ENCODE data around the gene ZNF555.

ZNF555 gene

DNA sequence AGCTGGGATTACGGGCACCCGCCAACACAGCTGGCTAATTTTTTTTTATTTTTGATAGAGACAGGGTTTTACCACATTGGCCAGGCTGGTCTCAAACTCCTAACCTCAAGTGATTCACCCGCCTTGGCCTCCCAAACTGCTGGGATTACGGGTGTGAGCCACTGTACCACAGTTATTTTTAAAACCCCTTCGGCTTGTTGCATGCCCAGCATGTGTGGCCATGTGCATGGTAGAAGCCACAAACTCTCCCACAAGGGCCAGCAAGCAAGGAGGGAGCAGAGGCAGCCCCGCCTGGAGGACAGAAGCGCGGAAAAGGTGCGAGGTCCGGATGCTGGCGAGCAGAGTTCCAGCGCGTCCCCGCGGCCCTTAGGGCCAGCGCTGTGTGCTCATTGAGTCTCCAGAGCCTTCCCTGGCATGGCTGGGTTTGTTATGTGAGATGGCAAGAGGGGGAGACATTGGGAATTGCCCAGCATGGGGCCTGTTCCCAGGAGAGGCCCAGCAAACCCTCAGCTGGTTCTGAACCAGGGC, 43.1 kb upstream of the ZNF555 start:
- no peak overlapping the region for H4K8ac ChIP-seq (ENCODE audit: low read length)
- no peak overlapping the region for H3K18ac ChIP-seq (ENCODE audit: low read depth in 1 of 2, low read length in 2 of 2)
- no peak overlapping the region for H3K4me3 ChIP-seq (ENCODE audit: insufficient read depth in 1 of 2, low read depth in 1 of 2, low read length in 2 of 2)
- H2AFZ ChIP-seq (ENCODE audit: low read depth, low read length): no peak overlapping the region
- H3K27ac ChIP-seq (ENCODE audit: low read length, poor library complexity, severe bottlenecking): no peak overlapping the region
- H2AK5ac ChIP-seq (ENCODE audit: low read length, severe bottlenecking): no peak overlapping the region
- H3K27me3 ChIP-seq (ENCODE audit: control insufficient read depth in 1 of 2, insufficient read depth in 1 of 2, low read length in 2 of 2): no peaks in the 10 kb centered on the region
- no peak overlapping the region for H2BK120ac ChIP-seq (ENCODE audit: low read depth, low read length)
- no peak overlapping the region for H2BK5ac ChIP-seq (ENCODE audit: low read depth, low read length, poor library complexity, severe bottlenecking)
- peaks cover 61% of the 10 kb centered on the region for H3K79me1 ChIP-seq (replicated peaks; ENCODE audit: low read length, poor library complexity, severe bottlenecking)
- no peak for DNase-seq
- H2BK12ac ChIP-seq (ENCODE audit: low read length in 2 of 2): no peak overlapping the region
- no peaks in the 10 kb centered on the region for H3K4me1 ChIP-seq (ENCODE audit: control insufficient read depth, insufficient read depth, low read depth, low read length)
- no peak overlapping the region for H3K4ac ChIP-seq (ENCODE audit: low read depth in 1 of 2, low read length in 2 of 2)
- WGBS: 96% methylated on average over 16 of the region's 16 CpGs
- H3K9me3 ChIP-seq (ENCODE audit: control insufficient read depth, low read length): no peaks in the 10 kb centered on the region
- no peak overlapping the region for H3K4me2 ChIP-seq (ENCODE audit: low read length, poor library complexity, severe bottlenecking)
- no peak overlapping the region for H4K91ac ChIP-seq (ENCODE audit: low read length)
- no peak overlapping the region for H3K14ac ChIP-seq (ENCODE audit: low read length in 2 of 2)
- H2BK15ac ChIP-seq (ENCODE audit: low read depth, poor library complexity, severe bottlenecking): no peak overlapping the region
- peaks cover 59 to 97% of the 10 kb centered on the region in 2 experiments for H3K36me3 ChIP-seq (ENCODE audit: control insufficient read depth in 1 of 2, insufficient read depth in 2 of 2, low read depth in 1 of 2, low read length in 2 of 2)
- H3K9ac ChIP-seq (ENCODE audit: low read length): no peak overlapping the region
- no peak overlapping the region for H3K23ac ChIP-seq (ENCODE audit: low read length in 2 of 2)

DNA sequence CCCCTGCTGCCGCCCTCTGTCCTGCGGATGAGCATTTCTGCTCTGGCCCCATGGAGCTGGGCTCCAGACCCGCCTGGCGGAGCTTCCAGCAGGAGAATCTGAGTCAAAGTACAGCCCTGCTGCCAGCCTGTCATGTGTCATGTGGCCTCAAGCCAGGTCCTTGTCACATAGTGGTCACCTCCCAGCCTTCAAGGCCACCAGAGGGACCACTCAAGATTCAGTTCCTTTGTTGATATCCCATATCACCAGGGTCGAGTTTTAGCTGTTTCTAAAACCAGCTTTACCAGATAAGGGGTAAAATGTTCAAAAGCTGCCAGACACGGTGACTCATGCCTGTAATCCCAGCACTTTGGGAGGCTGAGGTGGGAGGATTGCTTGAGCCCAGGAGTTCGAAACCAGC, 42.5 kb upstream of the ZNF555 start:
- H3K36me3 ChIP-seq (ENCODE audit: control insufficient read depth in 1 of 2, insufficient read depth in 2 of 2, low read depth in 1 of 2, low read length in 2 of 2): peaks cover 57 to 97% of the 10 kb centered on the region in 2 experiments
- WGBS: 81% methylated on average over 7 of the region's 7 CpGs

DNA sequence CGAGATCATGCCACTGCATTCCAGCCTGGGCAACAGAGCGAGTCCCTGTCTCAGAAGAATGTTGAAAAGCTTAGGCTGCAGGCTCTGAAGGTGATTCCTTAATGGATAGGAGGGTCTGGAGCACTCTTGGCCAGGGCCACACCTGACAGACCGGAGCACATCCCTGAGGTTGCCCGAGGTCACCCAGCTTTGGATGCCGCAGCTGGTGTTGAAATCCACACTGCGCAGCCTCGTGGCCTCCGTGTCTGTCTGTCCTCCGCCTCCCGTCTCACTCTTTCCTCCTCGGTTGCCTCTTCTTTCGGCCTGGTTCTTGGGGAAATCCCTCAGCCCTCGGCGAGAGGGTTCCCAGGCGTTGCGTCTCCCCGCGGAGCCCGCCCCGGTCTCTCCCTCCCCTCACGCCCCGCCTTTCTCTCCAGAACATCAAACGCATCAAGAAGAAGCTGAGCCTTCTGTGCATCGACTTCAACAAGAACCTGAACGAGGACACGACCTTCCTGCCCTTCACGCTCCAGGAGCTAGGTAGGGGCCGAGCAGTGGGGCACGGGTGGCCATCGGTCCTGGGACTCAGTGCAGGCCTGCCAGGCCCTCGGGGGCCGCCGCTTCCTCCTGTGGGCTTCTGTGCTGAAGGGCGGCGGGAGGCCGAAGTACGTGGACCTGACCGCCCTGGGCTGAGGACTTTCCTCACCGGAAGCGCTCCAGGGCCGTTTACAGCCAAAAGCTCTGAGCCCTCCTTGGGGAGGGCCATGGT, 41.8 kb upstream of the ZNF555 start:
- WGBS: 97% methylated on average over 41 of the region's 41 CpGs
- H3K27me3 ChIP-seq (ENCODE audit: control insufficient read depth in 1 of 2, insufficient read depth in 1 of 2, low read length in 2 of 2): no peaks in the 10 kb centered on the region
- DNase-seq: no peak

More for the DNA sequence above, 42.5 kb upstream of the ZNF555 start:
- H3K4me2 ChIP-seq (ENCODE audit: low read length, poor library complexity, severe bottlenecking): no peak overlapping the region
- H3K79me1 ChIP-seq (replicated peaks; ENCODE audit: low read length, poor library complexity, severe bottlenecking): peaks cover 62% of the 10 kb centered on the region
- DNase-seq: no peak
- no peak overlapping the region for H4K91ac ChIP-seq (ENCODE audit: low read length)
- H3K14ac ChIP-seq (ENCODE audit: low read length in 2 of 2): no peak overlapping the region
- no peak overlapping the region for H2BK120ac ChIP-seq (ENCODE audit: low read depth, low read length)
- H3K4ac ChIP-seq (ENCODE audit: low read depth in 1 of 2, low read length in 2 of 2): no peak overlapping the region
- no peak overlapping the region for H3K4me3 ChIP-seq (ENCODE audit: insufficient read depth in 1 of 2, low read depth in 1 of 2, low read length in 2 of 2)
- no peak overlapping the region for H2BK12ac ChIP-seq (ENCODE audit: low read length in 2 of 2)
- H3K18ac ChIP-seq (ENCODE audit: low read depth in 1 of 2, low read length in 2 of 2): no peak overlapping the region
- H3K9ac ChIP-seq (ENCODE audit: low read length): no peak overlapping the region
- H3K27ac ChIP-seq (ENCODE audit: low read length, poor library complexity, severe bottlenecking): no peak overlapping the region
- no peak overlapping the region for H2BK5ac ChIP-seq (ENCODE audit: low read depth, low read length, poor library complexity, severe bottlenecking)
- no peaks in the 10 kb centered on the region for H3K27me3 ChIP-seq (ENCODE audit: control insufficient read depth in 1 of 2, insufficient read depth in 1 of 2, low read length in 2 of 2)
- no peaks in the 10 kb centered on the region for H3K9me3 ChIP-seq (ENCODE audit: control insufficient read depth, low read length)
- no peak overlapping the region for H2AFZ ChIP-seq (ENCODE audit: low read depth, low read length)
- H2AK5ac ChIP-seq (ENCODE audit: low read length, severe bottlenecking): no peak overlapping the region
- no peak overlapping the region for H3K23ac ChIP-seq (ENCODE audit: low read length in 2 of 2)
- H2BK15ac ChIP-seq (ENCODE audit: low read depth, poor library complexity, severe bottlenecking): no peak overlapping the region
- no peaks in the 10 kb centered on the region for H3K4me1 ChIP-seq (ENCODE audit: control insufficient read depth, insufficient read depth, low read depth, low read length)
- no peak overlapping the region for H4K8ac ChIP-seq (ENCODE audit: low read length)

DNA sequence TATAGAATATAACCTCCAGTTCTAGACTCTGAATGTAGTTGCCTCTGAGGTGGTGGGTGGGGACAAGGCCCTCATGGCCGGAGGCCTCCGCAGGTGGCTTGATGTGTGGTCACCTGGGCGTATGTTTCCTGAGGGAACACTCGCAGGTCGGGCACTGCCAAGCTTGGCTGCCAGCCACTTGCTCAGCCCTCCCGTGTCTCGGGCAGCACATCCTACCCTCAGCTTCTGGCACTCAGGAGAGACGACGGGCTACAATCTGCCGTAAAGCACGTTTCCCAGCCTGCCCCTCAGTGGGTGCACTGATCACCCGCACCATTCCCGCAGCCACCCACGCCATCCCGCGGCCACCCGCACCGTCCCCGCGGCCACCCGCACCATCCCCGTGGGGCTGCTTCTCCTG, 40.8 kb upstream of the ZNF555 start:
- Histone ChIP-seq H2BK12ac (ENCODE audit: low read length in 2 of 2) (no peak overlapping the region), H3K18ac (ENCODE audit: low read depth in 1 of 2, low read length in 2 of 2) (no peak overlapping the region), H3K9me3 (ENCODE audit: control insufficient read depth, low read length) (no peaks in the 10 kb centered on the region), H3K79me1 (replicated peaks; ENCODE audit: low read length, poor library complexity, severe bottlenecking) (peaks cover 67% of the 10 kb centered on the region), H3K4me1 (ENCODE audit: control insufficient read depth, insufficient read depth, low read depth, low read length) (no peaks in the 10 kb centered on the region), H3K4me3 (ENCODE audit: insufficient read depth in 1 of 2, low read depth in 1 of 2, low read length in 2 of 2) (no peak overlapping the region), H4K91ac (ENCODE audit: low read length) (no peak overlapping the region), H3K36me3 (ENCODE audit: control insufficient read depth in 1 of 2, insufficient read depth in 2 of 2, low read depth in 1 of 2, low read length in 2 of 2) (peaks cover 51 to 97% of the 10 kb centered on the region in 2 experiments), H3K4me2 (ENCODE audit: low read length, poor library complexity, severe bottlenecking) (no peak overlapping the region), H3K9ac (ENCODE audit: low read length) (no peak overlapping the region), H3K4ac (ENCODE audit: low read depth in 1 of 2, low read length in 2 of 2) (no peak overlapping the region), H2AK5ac (ENCODE audit: low read length, severe bottlenecking) (no peak overlapping the region), H2BK120ac (ENCODE audit: low read depth, low read length) (no peak overlapping the region), H3K27ac (ENCODE audit: low read length, poor library complexity, severe bottlenecking) (no peak overlapping the region), H4K8ac (ENCODE audit: low read length) (no peak overlapping the region), H2BK15ac (ENCODE audit: low read depth, poor library complexity, severe bottlenecking) (no peak overlapping the region), H2AFZ (ENCODE audit: low read depth, low read length) (no peak overlapping the region), H3K23ac (ENCODE audit: low read length in 2 of 2) (no peak overlapping the region), H3K27me3 (ENCODE audit: control insufficient read depth in 1 of 2, insufficient read depth in 1 of 2, low read length in 2 of 2) (no peaks in the 10 kb centered on the region), H2BK5ac (ENCODE audit: low read depth, low read length, poor library complexity, severe bottlenecking) (no peak overlapping the region), H3K14ac (ENCODE audit: low read length in 2 of 2) (no peak overlapping the region)
- no peak for DNase-seq
- WGBS: 98% methylated on average over 22 of the region's 22 CpGs

More for the DNA sequence above, 41.8 kb upstream of the ZNF555 start:
- Histone ChIP-seq H3K79me1 (replicated peaks; ENCODE audit: low read length, poor library complexity, severe bottlenecking) (peaks cover 65% of the 10 kb centered on the region), H3K18ac (ENCODE audit: low read depth in 1 of 2, low read length in 2 of 2) (no peak overlapping the region), H3K4me2 (ENCODE audit: low read length, poor library complexity, severe bottlenecking) (no peak overlapping the region), H3K27ac (ENCODE audit: low read length, poor library complexity, severe bottlenecking) (no peak overlapping the region), H3K4me3 (ENCODE audit: insufficient read depth in 1 of 2, low read depth in 1 of 2, low read length in 2 of 2) (no peak overlapping the region), H2BK15ac (ENCODE audit: low read depth, poor library complexity, severe bottlenecking) (no peak overlapping the region), H3K36me3 (ENCODE audit: control insufficient read depth in 1 of 2, insufficient read depth in 2 of 2, low read depth in 1 of 2, low read length in 2 of 2) (peaks cover 52 to 97% of the 10 kb centered on the region in 2 experiments), H4K8ac (ENCODE audit: low read length) (no peak overlapping the region), H3K23ac (ENCODE audit: low read length in 2 of 2) (no peak overlapping the region), H3K4me1 (ENCODE audit: control insufficient read depth, insufficient read depth, low read depth, low read length) (no peaks in the 10 kb centered on the region), H2AK5ac (ENCODE audit: low read length, severe bottlenecking) (no peak overlapping the region), H2AFZ (ENCODE audit: low read depth, low read length) (no peak overlapping the region), H2BK5ac (ENCODE audit: low read depth, low read length, poor library complexity, severe bottlenecking) (no peak overlapping the region), H3K9ac (ENCODE audit: low read length) (no peak overlapping the region), H3K14ac (ENCODE audit: low read length in 2 of 2) (no peak overlapping the region), H2BK120ac (ENCODE audit: low read depth, low read length) (no peak overlapping the region), H4K91ac (ENCODE audit: low read length) (no peak overlapping the region), H3K9me3 (ENCODE audit: control insufficient read depth, low read length) (no peaks in the 10 kb centered on the region), H2BK12ac (ENCODE audit: low read length in 2 of 2) (no peak overlapping the region), H3K4ac (ENCODE audit: low read depth in 1 of 2, low read length in 2 of 2) (no peak overlapping the region)
